Natural killer cell (primary cell): ENCODE results near the gene ACR. TPM values are rescaled to one million over a fixed set of nuclear protein-coding genes. Genes with fewer than 3 reads are reported as not detected.
"Not testable (repeated sequence)": the region's sequence is repeated elsewhere in the genome, so short reads cannot be mapped to it uniquely, and the experiment has no call there.

Source experiments
- ATAC-seq, 3 donors: fragments of 150-1000 bp in 2 of 3; fragments of 200-7000 bp in 1 of 3; cut with Tn5 transposase; 1 replicate in 1 of 3; 2 replicates in 2 of 3; pipeline ENCODE4 v1.10.0; 2021; ENCODE audit warnings: mild to moderate bottlenecking in 2 of 3, moderate library complexity in 2 of 3
- DNase-seq, 2 donors: peaks; one replicate each; pipeline versions ENCODE4 v3.0.0 to v3.0.0-alpha.2; 2013 to 2021; ENCODE audit warnings: mixed read lengths in 1 of 2
- H3K27ac ChIP-seq: one replicate; pipeline ENCODE4 v1.5.1; 2013; ENCODE audit warnings: mild to moderate bottlenecking, low read length
- H3K27me3 ChIP-seq: one replicate; pipeline ENCODE4 v1.6.1; 2013; ENCODE audit warnings: low read length; ENCODE audit not compliant: control insufficient read depth, insufficient read depth
- H3K36me3 ChIP-seq: one replicate; pipeline ENCODE4 v1.6.1; 2013; ENCODE audit warnings: low read length; ENCODE audit not compliant: control insufficient read depth, insufficient read depth
- H3K4me1 ChIP-seq: one replicate; pipeline ENCODE4 v1.6.1; 2013; ENCODE audit warnings: low read length; ENCODE audit not compliant: control insufficient read depth, insufficient read depth
- H3K4me3 ChIP-seq: one replicate; pipeline ENCODE4 v1.5.1; 2013; ENCODE audit warnings: low read length
- H3K9me3 ChIP-seq: one replicate; pipeline ENCODE4 v1.6.1; 2013; ENCODE audit warnings: low read length; ENCODE audit not compliant: control insufficient read depth, insufficient read depth
- H3K27ac Mint-ChIP-seq, 2 donors: one replicate each; pipeline ENCODE4 v1.8.0; 2022; ENCODE audit warnings: mild to moderate bottlenecking in 2 of 2, mixed read lengths in 2 of 2, moderate library complexity in 1 of 2
- H3K27me3 Mint-ChIP-seq, 2 donors: one replicate each; pipeline ENCODE4 v1.8.0; 2022; ENCODE audit warnings: low read depth in 2 of 2, mixed read lengths in 2 of 2
- H3K36me3 Mint-ChIP-seq: one replicate; pipeline ENCODE4 v1.8.0; 2022; ENCODE audit warnings: mixed read lengths
- H3K4me1 Mint-ChIP-seq, 2 donors: one replicate each; pipeline ENCODE4 v1.8.0; 2022; ENCODE audit warnings: mixed read lengths in 2 of 2
- H3K4me3 Mint-ChIP-seq: one replicate; pipeline ENCODE4 v1.8.0; 2022; ENCODE audit warnings: mild to moderate bottlenecking, moderate library complexity, mixed read lengths
- H3K9me3 Mint-ChIP-seq, 2 donors: one replicate each; pipeline ENCODE4 v1.8.0; 2022; ENCODE audit warnings: mixed read lengths in 2 of 2
- CTCF ChIP-seq: fragments of 200-600 bp; IDR thresholded peaks from one replicate; pipeline ENCODE4 v1.8.0; 2022; ENCODE audit warnings: antibody characterized with exemption
- WGBS: methylation state at CpG from one replicate; pipeline ENCODE4 v1.1.7; 2013; ENCODE audit warnings: missing lambda C conversion rate; ENCODE audit not compliant: insufficient coverage; 5-methylcytosine and 5-hydroxymethylcytosine counted together
- intact Hi-C: fragments of 100-400 bp; cut with micrococcal nuclease; formaldehyde crosslinking; loops from one replicate; pipeline ENCODE4 v1.14.2; 2022
- total RNA-seq, 4 donors: library from RNA; stranded (reverse); fragments of 120-200 nt in 1 of 4; gene quantifications; one replicate each; pipeline versions ENCODE4 v1.2.3 to v1.2.4, GENCODE V29; 2013 to 2022

The ACR gene
- total RNA-seq, 3 donors from 2014 or later (not counting 1 experiment from before 2014, with no cell fraction given) = not detected

GRCh38 chr22:50738649-50739227 lies 734 bp downstream of the ACR start:
- H3K27me3 Mint-ChIP-seq = peaks cover 9 to 10% of the 10 kb centered on the region in 2 donors
- Histone ChIP-seq H3K36me3 (no peaks in the 10 kb centered on the region), H3K27ac (no peak overlapping the region), H3K4me3 (no peak overlapping the region), H3K9me3 (no peaks in the 10 kb centered on the region), H3K4me1 (no peaks in the 10 kb centered on the region), H3K27me3 (no peaks in the 10 kb centered on the region)
- H3K9me3 Mint-ChIP-seq = no peaks in the 10 kb centered on the region
- peaks cover 5 to 7% of the 10 kb centered on the region in 2 donors for H3K4me1 Mint-ChIP-seq
- no peaks in the 10 kb centered on the region for H3K36me3 Mint-ChIP-seq
- ATAC-seq (no peak), DNase-seq (peak in 1 of 2 donors; percentile 12)
- H3K27ac Mint-ChIP-seq = no peak overlapping the region
- TF ChIP-seq CTCF = no peak
- intact Hi-C loops = no loop called here
- 84% methylated on average over 10 of the region's 10 CpGs for WGBS
- H3K4me3 Mint-ChIP-seq = no peak overlapping the region

GRCh38 chr22:50739279-50739691 lies 1.3 kb downstream of the ACR start:
- Mint-ChIP-seq H3K27me3 (peaks cover 6 to 9% of the 10 kb centered on the region in 2 donors), H3K36me3 (no peaks in the 10 kb centered on the region), H3K9me3 (no peaks in the 10 kb centered on the region), H3K27ac (no peak overlapping the region), H3K4me3 (no peak overlapping the region), H3K4me1 (peaks cover 0 to 2% of the 10 kb centered on the region in 2 donors)
- Histone ChIP-seq H3K4me1 (no peaks in the 10 kb centered on the region), H3K9me3 (no peaks in the 10 kb centered on the region), H3K27ac (no peak overlapping the region), H3K27me3 (no peaks in the 10 kb centered on the region), H3K4me3 (no peak overlapping the region), H3K36me3 (no peaks in the 10 kb centered on the region)
- intact Hi-C loops = no loop called here
- no peak for ATAC-seq
- TF ChIP-seq CTCF = no peak
- 90% methylated on average over 17 of the region's 17 CpGs for WGBS
- peak in 1 of 2 donors; percentile 3 for DNase-seq

GRCh38 chr22:50739894-50740293 lies 1.9 kb downstream of the ACR start:
- no peak overlapping the region for H3K27ac Mint-ChIP-seq
- H3K4me1 ChIP-seq = no peaks in the 10 kb centered on the region
- intact Hi-C loops = no loop called here
- no peaks in the 10 kb centered on the region for H3K4me1 Mint-ChIP-seq
- DNase-seq = no peak
- no peaks in the 10 kb centered on the region for H3K9me3 Mint-ChIP-seq
- no peaks in the 10 kb centered on the region for H3K36me3 ChIP-seq
- no peak for TF ChIP-seq CTCF
- no peak for ATAC-seq
- H3K27me3 Mint-ChIP-seq = peaks cover 6 to 9% of the 10 kb centered on the region in 2 donors
- no peaks in the 10 kb centered on the region for H3K27me3 ChIP-seq
- H3K4me3 ChIP-seq = no peak overlapping the region
- H3K9me3 ChIP-seq = no peaks in the 10 kb centered on the region
- H3K27ac ChIP-seq = no peak overlapping the region
- H3K4me3 Mint-ChIP-seq = no peak overlapping the region
- WGBS = 86% methylated on average over 12 of the region's 12 CpGs
- no peaks in the 10 kb centered on the region for H3K36me3 Mint-ChIP-seq

GRCh38 chr22:50740714-50741113 lies 2.7 kb downstream of the ACR start:
- intact Hi-C loops = not testable (repeated sequence)

GRCh38 chr22:50744424-50744823 lies 6.4 kb downstream of the ACR start:
- H3K4me3 Mint-ChIP-seq, intact Hi-C loops, H3K27ac Mint-ChIP-seq, H3K27ac ChIP-seq, H3K4me1 Mint-ChIP-seq, H3K4me1 ChIP-seq, H3K4me3 ChIP-seq, DNase-seq, H3K27me3 Mint-ChIP-seq, H3K9me3 Mint-ChIP-seq, H3K36me3 ChIP-seq, H3K9me3 ChIP-seq, ATAC-seq, H3K36me3 Mint-ChIP-seq, H3K27me3 ChIP-seq: not testable (repeated sequence)
- WGBS = 64% methylated on average over 4 of the region's 12 CpGs

More at GRCh38 chr22:50740714-50741113, 2.7 kb downstream of the ACR start:
- H3K27ac Mint-ChIP-seq, H3K36me3 Mint-ChIP-seq, H3K36me3 ChIP-seq, H3K4me1 ChIP-seq, H3K4me3 ChIP-seq, H3K4me1 Mint-ChIP-seq, H3K9me3 Mint-ChIP-seq, ATAC-seq, H3K27me3 ChIP-seq, H3K27ac ChIP-seq, H3K27me3 Mint-ChIP-seq, DNase-seq, H3K9me3 ChIP-seq, H3K4me3 Mint-ChIP-seq: not testable (repeated sequence)
- WGBS = 86% methylated on average over 3 of the region's 5 CpGs

GRCh38 chr22:50747521-50747920 lies 9.5 kb downstream of the ACR start:
- H3K4me1 ChIP-seq, ATAC-seq, H3K4me3 ChIP-seq, H3K27ac Mint-ChIP-seq, H3K27ac ChIP-seq, H3K36me3 Mint-ChIP-seq, H3K4me3 Mint-ChIP-seq, H3K9me3 ChIP-seq, intact Hi-C loops, H3K4me1 Mint-ChIP-seq, H3K27me3 ChIP-seq, DNase-seq, H3K27me3 Mint-ChIP-seq, H3K9me3 Mint-ChIP-seq, H3K36me3 ChIP-seq: not testable (repeated sequence)
- WGBS = 100% methylated on average over 1 of the region's 1 CpG
